HepG2 (cell line): Measurements from ENCODE around the gene OASL. TPM values are rescaled to one million over a fixed set of nuclear protein-coding genes. Genes with fewer than 3 reads are reported as not detected.

Experiments used
- GPN1 ChIP-seq: sonication (generic); formaldehyde crosslinking; IDR thresholded peaks from 2 replicates; pipeline ENCODE4 v1.5.1; 2020; ENCODE audit warnings: missing genetic modification reagents, borderline replicate concordance
- ISX ChIP-seq: sonication (generic); formaldehyde crosslinking; conservative IDR thresholded peaks from 2 replicates; pipeline ENCODE4 v1.5.0; 2020; ENCODE audit warnings: missing genetic modification reagents
- KDM5A ChIP-seq: fragments of 200-600 bp; sonication (generic); IDR thresholded peaks from 2 replicates; pipeline ENCODE4 v1.7.0; 2018; ENCODE audit warnings: antibody characterized with exemption, mild to moderate bottlenecking, low read length, borderline replicate concordance
- MLXIP ChIP-seq: sonication (generic); formaldehyde crosslinking; IDR thresholded peaks from 2 replicates; pipeline ENCODE4 v1.9.0; 2021; ENCODE audit warnings: missing genetic modification reagents, borderline replicate concordance
- PATZ1 ChIP-seq: sonication (generic); formaldehyde crosslinking; IDR thresholded peaks from 2 replicates; pipeline ENCODE4 v1.4.0; 2020; ENCODE audit warnings: missing genetic modification reagents
- PBX3 ChIP-seq: sonication (generic); formaldehyde crosslinking; IDR thresholded peaks from 2 replicates; pipeline ENCODE4 v1.8.1; 2023; ENCODE audit warnings: missing genetic modification reagents, inconsistent platforms, borderline replicate concordance
- PHF8 ChIP-seq: sonication (generic); formaldehyde crosslinking; IDR thresholded peaks from 2 replicates; pipeline ENCODE4 v1.5.0; 2020; ENCODE audit warnings: missing genetic modification reagents
- POLR2AphosphoS2 ChIP-seq: IDR thresholded peaks from 2 replicates; pipeline ENCODE4 v1.6.1; 2011; ENCODE audit warnings: low read depth, low read length, improper control_type of control experiment
- RFX3 ChIP-seq: IDR thresholded peaks from 2 replicates; pipeline ENCODE4 v1.6.1; 2016; ENCODE audit warnings: missing biosample characterization, missing genetic modification reagents
- SMARCE1 ChIP-seq: fragments of 450-650 bp; IDR thresholded peaks from 2 replicates; pipeline ENCODE4 v1.6.1; 2017; ENCODE audit warnings: borderline replicate concordance
- SSRP1 ChIP-seq: IDR thresholded peaks from 2 replicates; pipeline ENCODE4 v1.6.1; 2016; ENCODE audit warnings: control low read depth
- TGIF2 ChIP-seq: IDR thresholded peaks from 2 replicates; pipeline ENCODE4 v1.6.1; 2016; ENCODE audit warnings: control low read depth, missing compliant biosample characterization
- ZFY ChIP-seq: sonication (generic); formaldehyde crosslinking; IDR thresholded peaks from 2 replicates; pipeline ENCODE4 v1.4.0; 2020; ENCODE audit warnings: missing genetic modification reagents
- ZNF280B ChIP-seq: sonication (generic); formaldehyde crosslinking; IDR thresholded peaks from 2 replicates; pipeline ENCODE4 v1.5.0; 2020; ENCODE audit warnings: missing genetic modification reagents, mild to moderate bottlenecking, borderline replicate concordance
- ZNF556 ChIP-seq: sonication (generic); formaldehyde crosslinking; IDR thresholded peaks from 2 replicates; pipeline ENCODE4 v1.4.0; 2020; ENCODE audit warnings: mild to moderate bottlenecking, missing genetic modification reagents, borderline replicate concordance
- ZNF800 ChIP-seq: sonication (generic); formaldehyde crosslinking; IDR thresholded peaks from 2 replicates; pipeline ENCODE4 v1.4.0; 2020; ENCODE audit warnings: missing genetic modification reagents
- ZSCAN12 ChIP-seq: sonication (generic); formaldehyde crosslinking; IDR thresholded peaks from 2 replicates; pipeline ENCODE4 v1.9.0; 2021; ENCODE audit warnings: mild to moderate bottlenecking, missing genetic modification reagents
- ZSCAN30 ChIP-seq: sonication (generic); formaldehyde crosslinking; IDR thresholded peaks from 2 replicates; pipeline ENCODE4 v1.5.0; 2020; ENCODE audit warnings: mild to moderate bottlenecking, missing genetic modification reagents
- polyA plus RNA-seq, 8 experiments: library from polyadenylated mRNA; depleted of rRNA in 3 of 8; stranded (reverse) in 7 of 8; unstranded in 1 of 8; fragments of >200 nt; fragmentation: Illumina TruSeq in 4 of 8; extraction: Trizol in 4 of 8; gene quantifications; 2 replicates each; pipeline versions ENCODE4 v1.2.1 to v1.2.3, GENCODE V29; 2011 to 2016; ENCODE audit warnings: low read depth in 4 of 8, missing spikeins in 1 of 8, mixed read lengths in 1 of 8; ENCODE audit not compliant: insufficient read depth in 1 of 8
- total RNA-seq, 5 experiments: library from RNA; depleted of rRNA; stranded (reverse); fragments of >200 nt; fragmentation: Illumina TruSeq; extraction: Trizol; gene quantifications; 2 replicates each; pipeline ENCODE4 v1.2.3, GENCODE V29; 2016; ENCODE audit warnings: low read depth in 1 of 5

The OASL gene
- total and polyA plus RNA-seq, 2 of the 13 experiments (the other 11 are each of a cell fraction or from before 2014, with no cell fraction given): 0.11 to 0.22 TPM

- TF ChIP-seq MLXIP (CRISPR knock-in tag) (no peak), RFX3 (no peak), PHF8 (CRISPR knock-in tag) (peak; percentile 37; the same call in 1 of the 2 replicates), SMARCE1 (no peak), ZNF556 (CRISPR knock-in tag) (no peak), ZNF280B (CRISPR knock-in tag) (no peak), ISX (CRISPR knock-in tag) (no peak), TGIF2 (CRISPR knock-in tag) (no peak), POLR2AphosphoS2 (no peak), ZNF800 (CRISPR knock-in tag) (0 out of 2 replicates have a peak, but pooled peaks have one; percentile 52), PBX3 (CRISPR knock-in tag) (no peak), KDM5A (peak; percentile 84), ZSCAN30 (no peak), ZSCAN12 (CRISPR knock-in tag) (no peak), SSRP1 (no peak), ZFY (CRISPR knock-in tag) (0 out of 2 replicates have a peak, but pooled peaks have one; percentile 20), PATZ1 (CRISPR knock-in tag) (peak; percentile 63), GPN1 (CRISPR knock-in tag) (no peak)
Measured at GRCh38 chr12:121060149-121061001, 21.3 kb upstream of the OASL start (continued).
